H1 (cell line): ENCODE measurements around the gene TLCD3B. TPM values are rescaled to one million over a fixed set of nuclear protein-coding genes. Genes with fewer than 3 reads are reported as not detected.

Experiments used
- HDAC2 ChIP-seq, 2 experiments: fragments of 300-600 bp in 1 of 2; sonication (generic) in 1 of 2; IDR thresholded peaks; 2 replicates each; pipeline ENCODE4 v1.6.1; 2011 to 2012; ENCODE audit warnings: low read depth in 2 of 2, low read length in 2 of 2, mild to moderate bottlenecking in 2 of 2, moderate library complexity in 2 of 2, borderline replicate concordance in 1 of 2, inconsistent platforms in 1 of 2
- MAFK ChIP-seq: IDR thresholded peaks from 2 replicates; pipeline ENCODE4 v1.6.1; 2012; ENCODE audit warnings: low read depth, mild to moderate bottlenecking, improper control_type of control experiment, low read length
- SP4 ChIP-seq: IDR thresholded peaks from 2 replicates; pipeline ENCODE4 v1.6.1; 2012; ENCODE audit warnings: low read length, inconsistent platforms
- polyA plus RNA-seq, 7 experiments: library from polyadenylated mRNA; depleted of rRNA in 3 of 7; stranded (reverse) in 5 of 7; unstranded in 2 of 7; fragments of >200 nt in 5 of 7; fragments of 200-250 nt in 2 of 7; gene quantifications; 1 replicate in 5 of 7; 2 replicates in 1 of 7; 4 replicates in 1 of 7; pipeline versions ENCODE4 v1.2.1 to v1.2.3, GENCODE V29; 2011 to 2013; ENCODE audit warnings: missing spikeins in 2 of 7, mixed read lengths in 2 of 7
- total RNA-seq: library from RNA; stranded (reverse); fragmentation: NEBNext Ultra II Directional; extraction: Animal tissue kit (Norgen Biotek cat#: 25700); gene quantifications from 2 replicates; pipeline ENCODE4 v1.2.1, GENCODE V29; 2021
- TF ChIP-seq, protein P1 (sequence below), 3 experiments: IDR thresholded peaks; 1 replicate in 2 of 3; 2 replicates in 1 of 3; pipeline versions ENCODE4 v1.5.1 to v1.6.1; 2011; ENCODE audit warnings: low read length in 3 of 3, mild to moderate bottlenecking in 3 of 3, inconsistent platforms in 2 of 3, low read depth in 1 of 3, moderate library complexity in 1 of 3; ENCODE audit not compliant: insufficient read depth in 1 of 3; ENCODE audit errors: control extremely low read depth in 1 of 3
- TF ChIP-seq, protein P2 (sequence below): IDR thresholded peaks from 2 replicates; pipeline ENCODE4 v1.6.1; 2011; ENCODE audit warnings: low read depth, mild to moderate bottlenecking, low read length; ENCODE audit not compliant: insufficient read depth

The TLCD3B gene
- total and polyA plus RNA-seq, 2 of the 8 experiments (the other 6 are each of a cell fraction or from before 2014, with no cell fraction given), result 15.2 to 26.9 TPM

DNA sequence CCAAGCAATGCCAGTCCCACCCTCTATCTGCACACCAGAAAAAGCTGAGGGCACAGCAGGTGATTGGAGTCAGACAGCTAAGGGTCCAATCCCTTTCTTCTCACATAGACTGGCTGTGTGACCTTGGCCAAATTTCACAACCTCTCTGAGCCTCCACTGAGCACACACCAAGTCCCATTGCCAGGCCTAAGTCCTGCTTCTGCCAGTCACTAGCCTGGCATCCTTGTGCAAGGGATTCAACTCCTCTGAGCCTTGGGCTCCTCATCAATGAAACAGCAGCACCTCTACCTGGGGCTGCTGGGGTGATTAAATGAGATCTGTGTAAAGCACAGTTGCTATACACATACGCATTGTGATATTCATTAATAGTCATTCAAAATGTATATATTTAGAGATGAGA is 15.5 kb upstream of the TLCD3B start (continued):
- TF ChIP-seq, protein P1, sequence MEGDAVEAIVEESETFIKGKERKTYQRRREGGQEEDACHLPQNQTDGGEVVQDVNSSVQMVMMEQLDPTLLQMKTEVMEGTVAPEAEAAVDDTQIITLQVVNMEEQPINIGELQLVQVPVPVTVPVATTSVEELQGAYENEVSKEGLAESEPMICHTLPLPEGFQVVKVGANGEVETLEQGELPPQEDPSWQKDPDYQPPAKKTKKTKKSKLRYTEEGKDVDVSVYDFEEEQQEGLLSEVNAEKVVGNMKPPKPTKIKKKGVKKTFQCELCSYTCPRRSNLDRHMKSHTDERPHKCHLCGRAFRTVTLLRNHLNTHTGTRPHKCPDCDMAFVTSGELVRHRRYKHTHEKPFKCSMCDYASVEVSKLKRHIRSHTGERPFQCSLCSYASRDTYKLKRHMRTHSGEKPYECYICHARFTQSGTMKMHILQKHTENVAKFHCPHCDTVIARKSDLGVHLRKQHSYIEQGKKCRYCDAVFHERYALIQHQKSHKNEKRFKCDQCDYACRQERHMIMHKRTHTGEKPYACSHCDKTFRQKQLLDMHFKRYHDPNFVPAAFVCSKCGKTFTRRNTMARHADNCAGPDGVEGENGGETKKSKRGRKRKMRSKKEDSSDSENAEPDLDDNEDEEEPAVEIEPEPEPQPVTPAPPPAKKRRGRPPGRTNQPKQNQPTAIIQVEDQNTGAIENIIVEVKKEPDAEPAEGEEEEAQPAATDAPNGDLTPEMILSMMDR (IDR thresholded peaks at IDR 0.05; ENCODE audit: control extremely low read depth in 1 of 3, insufficient read depth in 1 of 3, low read depth in 1 of 3, low read length in 3 of 3), result no peak
- TF ChIP-seq MAFK, result no peak
- no peak for TF ChIP-seq HDAC2 (IDR thresholded peaks at IDR 0.05; ENCODE audit: borderline replicate concordance in 1 of 2, low read depth in 2 of 2, low read length in 2 of 2)
- TF ChIP-seq SP4, result no peak
- TF ChIP-seq, protein P2, sequence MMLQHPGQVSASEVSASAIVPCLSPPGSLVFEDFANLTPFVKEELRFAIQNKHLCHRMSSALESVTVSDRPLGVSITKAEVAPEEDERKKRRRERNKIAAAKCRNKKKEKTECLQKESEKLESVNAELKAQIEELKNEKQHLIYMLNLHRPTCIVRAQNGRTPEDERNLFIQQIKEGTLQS, result no peak
